Measurements from ENCODE around the gene LASP1NB.

The LASP1NB gene

GRCh38 chr17:38967290-38967738 lies 41.9 kb downstream of the LASP1NB start, which contains the start of gene FBXO47:
TSS of gene FBXO47 (minus strand) at chr17:38967403. CDS start at chr17:38963025, 4,378 bp downstream.
- peak; percentile 82 for DNase-seq (ENCODE audit: low read depth)

DNA sequence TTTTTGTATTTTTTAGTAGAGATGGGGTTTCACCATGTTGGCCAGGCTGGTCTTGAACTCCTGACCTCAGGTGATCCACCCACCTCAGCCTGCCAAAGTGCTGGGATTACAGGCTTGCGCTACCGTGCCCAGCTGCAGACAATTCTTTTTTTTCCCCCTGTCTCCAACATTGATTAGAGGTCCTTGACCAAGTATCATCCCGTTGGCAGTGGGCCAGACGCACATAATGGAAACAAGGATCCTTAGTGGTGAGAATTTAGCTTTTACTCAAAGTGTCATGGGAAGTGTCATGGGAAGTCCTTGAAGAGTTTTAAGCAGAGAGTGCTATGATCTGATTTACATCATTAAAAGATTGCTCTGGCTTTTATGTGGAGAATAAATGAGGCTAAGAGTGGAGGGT lies 43.9 kb downstream of the LASP1NB start:
- no peak for DNase-seq (ENCODE audit: low read depth)

GRCh38 chr17:38970128-38970527 lies 44.7 kb downstream of the LASP1NB start:
- no peak for DNase-seq (ENCODE audit: low read depth)

GRCh38 chr17:38970804-38971203 lies 45.4 kb downstream of the LASP1NB start:
- DNase-seq (ENCODE audit: low read depth): peak; percentile 18

- DNase-seq (ENCODE audit: low read depth): peak; percentile 49
These were observed 50.8 kb downstream of the LASP1NB start for GRCh38 chr17:38976187-38976551.

DNA sequence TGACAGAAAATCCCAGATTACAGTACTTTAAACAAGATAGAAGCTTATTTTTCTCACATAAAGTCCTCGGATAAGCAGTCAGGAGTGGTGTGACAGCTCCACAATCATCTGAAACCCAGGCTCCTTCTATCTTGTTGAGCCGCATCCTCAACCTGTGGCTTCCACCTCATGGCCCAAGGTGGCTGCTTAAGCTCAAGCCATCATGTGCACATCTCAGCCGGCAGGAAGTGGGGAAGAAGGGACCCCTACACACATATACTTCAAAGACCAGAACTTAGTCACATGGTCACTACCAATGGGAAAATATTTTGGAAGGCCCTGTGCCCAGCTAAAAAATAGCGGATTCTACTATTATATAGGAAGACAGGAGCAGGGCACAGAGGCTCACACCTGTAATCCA lies 52.8 kb downstream of the LASP1NB start:
- no peak for DNase-seq (ENCODE audit: low read depth)

All from ELR (cell line).